KMS-11 (cell line): ENCODE data around the gene LTBP2.

Experiments used
- H2AFZ ChIP-seq: fragments of 200-600 bp; sonication (generic); 2 replicates; pipeline ENCODE4 v1.6.1; 2016; ENCODE audit warnings: antibody characterized with exemption, mixed run types, low read depth
- H3K27ac ChIP-seq: fragments of 200-600 bp; sonication (generic); 2 replicates; pipeline ENCODE4 v1.6.1; 2016; ENCODE audit warnings: mild to moderate bottlenecking, mixed run types
- H3K27me3 ChIP-seq: fragments of 200-600 bp; sonication (generic); 2 replicates; pipeline ENCODE4 v1.6.1; 2017; ENCODE audit warnings: mild to moderate bottlenecking, low read depth, mixed run types, moderate library complexity; ENCODE audit not compliant: insufficient read depth
- H3K36me3 ChIP-seq: fragments of 200-600 bp; sonication (generic); 2 replicates; pipeline ENCODE4 v1.6.1; 2017; ENCODE audit warnings: mild to moderate bottlenecking, mixed run types; ENCODE audit not compliant: insufficient read depth
- H3K4me1 ChIP-seq: fragments of 200-600 bp; sonication (generic); 2 replicates; pipeline ENCODE4 v1.6.1; 2016; ENCODE audit warnings: mild to moderate bottlenecking, low read depth, mixed run types; ENCODE audit not compliant: poor library complexity, severe bottlenecking
- H3K4me2 ChIP-seq: fragments of 200-600 bp; sonication (generic); 2 replicates; pipeline ENCODE4 v1.7.0; 2016; ENCODE audit warnings: mild to moderate bottlenecking, mixed run types
- H3K4me3 ChIP-seq: fragments of 200-600 bp; sonication (generic); IDR thresholded peaks from 2 replicates; pipeline ENCODE4 v1.6.1; 2017; ENCODE audit warnings: low read depth, low read length, mixed read lengths; ENCODE audit not compliant: insufficient read depth
- H3K79me2 ChIP-seq: fragments of 200-600 bp; sonication (generic); 2 replicates; pipeline ENCODE4 v1.6.1; 2016; ENCODE audit warnings: low read depth, mixed run types; ENCODE audit not compliant: insufficient read depth
- H3K9ac ChIP-seq: fragments of 200-600 bp; sonication (generic); 2 replicates; pipeline ENCODE4 v1.6.1; 2016; ENCODE audit warnings: mild to moderate bottlenecking, mixed run types
- H4K20me1 ChIP-seq: fragments of 200-600 bp; sonication (generic); 2 replicates; pipeline ENCODE4 v1.6.1; 2016; ENCODE audit warnings: mild to moderate bottlenecking, mixed run types; ENCODE audit not compliant: insufficient read depth
- CTCF ChIP-seq: fragments of 200-600 bp; sonication (generic); conservative IDR thresholded peaks from 2 replicates; pipeline ENCODE4 v1.6.1; 2017; ENCODE audit warnings: low read depth, mild to moderate bottlenecking, antibody characterized with exemption, low read length, moderate library complexity, mixed read lengths

LTBP2 gene

GRCh38 chr14:74622257-74622656 is 10.2 kb upstream of the LTBP2 start:
- H3K4me3 ChIP-seq = no peak overlapping the region

GRCh38 chr14:74621556-74621955 is 9.5 kb upstream of the LTBP2 start:
- Histone ChIP-seq H3K79me2 (no peaks in the 10 kb centered on the region), H2AFZ (no peak overlapping the region), H3K27me3 (no peaks in the 10 kb centered on the region), H3K27ac (no peak overlapping the region), H3K4me1 (no peaks in the 10 kb centered on the region), H3K4me3 (no peak overlapping the region), H4K20me1 (no peaks in the 10 kb centered on the region), H3K4me2 (no peak overlapping the region), H3K36me3 (no peaks in the 10 kb centered on the region), H3K9ac (no peak overlapping the region)
- no peak for TF ChIP-seq CTCF

More at GRCh38 chr14:74622257-74622656, 10.2 kb upstream of the LTBP2 start:
- Histone ChIP-seq H3K27ac (no peak overlapping the region), H4K20me1 (no peaks in the 10 kb centered on the region), H3K36me3 (no peaks in the 10 kb centered on the region), H3K79me2 (no peaks in the 10 kb centered on the region), H3K9ac (no peak overlapping the region), H3K27me3 (no peaks in the 10 kb centered on the region), H2AFZ (no peak overlapping the region), H3K4me1 (no peaks in the 10 kb centered on the region), H3K4me2 (no peak overlapping the region)
- TF ChIP-seq CTCF = no peak

- no peak for TF ChIP-seq CTCF
- Histone ChIP-seq H3K79me2 (no peaks in the 10 kb centered on the region), H3K4me1 (no peaks in the 10 kb centered on the region), H3K36me3 (no peaks in the 10 kb centered on the region), H3K27ac (no peak overlapping the region), H2AFZ (no peak overlapping the region), H3K27me3 (no peaks in the 10 kb centered on the region), H3K4me3 (no peak overlapping the region), H3K4me2 (no peak overlapping the region), H3K9ac (no peak overlapping the region), H4K20me1 (no peaks in the 10 kb centered on the region)
Measured at GRCh38 chr14:74620923-74621322, 8.9 kb upstream of the LTBP2 start.

- Histone ChIP-seq H3K4me1 (no peaks in the 10 kb centered on the region), H3K9ac (no peak overlapping the region), H4K20me1 (no peaks in the 10 kb centered on the region), H3K27me3 (no peaks in the 10 kb centered on the region), H3K27ac (no peak overlapping the region), H3K4me2 (no peak overlapping the region), H3K36me3 (no peaks in the 10 kb centered on the region), H3K79me2 (no peaks in the 10 kb centered on the region), H2AFZ (no peak overlapping the region), H3K4me3 (no peak overlapping the region)
- no peak for TF ChIP-seq CTCF
Measured at GRCh38 chr14:74620497-74620921, 8.5 kb upstream of the LTBP2 start.

GRCh38 chr14:74619672-74620131 is 7.7 kb upstream of the LTBP2 start:
- Histone ChIP-seq H3K4me2 (no peak overlapping the region), H3K27me3 (no peaks in the 10 kb centered on the region), H3K4me3 (no peak overlapping the region), H3K4me1 (no peaks in the 10 kb centered on the region), H3K79me2 (no peaks in the 10 kb centered on the region), H4K20me1 (no peaks in the 10 kb centered on the region), H3K9ac (no peak overlapping the region), H3K27ac (no peak overlapping the region), H2AFZ (no peak overlapping the region), H3K36me3 (no peaks in the 10 kb centered on the region)
- no peak for TF ChIP-seq CTCF
